A673 (cell line): ENCODE results near the gene LONRF3.

Source experiments
- EZH2 ChIP-seq: fragments of 200-600 bp; sonication (generic); IDR thresholded peaks from 2 replicates; pipeline ENCODE4 v1.6.1; 2017; ENCODE audit warnings: borderline replicate concordance, low read depth, mild to moderate bottlenecking, mixed read lengths, antibody characterized with exemption, low read length; ENCODE audit not compliant: poor library complexity, severe bottlenecking
- TF ChIP-seq, protein P1 (sequence below): fragments of 300-800, 200-600 bp; sonication (generic); conservative IDR thresholded peaks from 2 replicates; pipeline ENCODE4 v1.5.1; 2017; ENCODE audit warnings: low read depth, mild to moderate bottlenecking, antibody characterized with exemption, low read length, moderate library complexity, mixed read lengths

DNA sequence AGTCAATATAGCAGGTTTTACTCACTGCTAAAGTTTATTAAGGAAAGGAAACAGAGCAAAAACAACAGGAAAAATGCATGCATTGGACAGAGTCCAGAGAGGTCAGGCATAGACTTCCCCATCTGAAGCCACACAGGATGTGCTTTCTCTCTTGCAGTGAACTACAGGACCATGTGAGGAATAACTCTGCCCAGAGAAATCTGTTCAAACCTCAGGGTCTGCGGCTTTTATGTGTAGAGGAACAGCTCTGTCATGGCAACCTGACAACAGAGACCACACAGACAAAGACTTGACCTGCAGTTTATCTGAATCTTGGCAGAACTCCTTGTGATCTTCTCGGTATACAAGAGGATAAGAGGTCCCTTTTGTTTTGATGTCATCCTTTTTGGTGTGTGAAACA, 46.3 kb upstream of the LONRF3 start:
- TF ChIP-seq, protein P1, sequence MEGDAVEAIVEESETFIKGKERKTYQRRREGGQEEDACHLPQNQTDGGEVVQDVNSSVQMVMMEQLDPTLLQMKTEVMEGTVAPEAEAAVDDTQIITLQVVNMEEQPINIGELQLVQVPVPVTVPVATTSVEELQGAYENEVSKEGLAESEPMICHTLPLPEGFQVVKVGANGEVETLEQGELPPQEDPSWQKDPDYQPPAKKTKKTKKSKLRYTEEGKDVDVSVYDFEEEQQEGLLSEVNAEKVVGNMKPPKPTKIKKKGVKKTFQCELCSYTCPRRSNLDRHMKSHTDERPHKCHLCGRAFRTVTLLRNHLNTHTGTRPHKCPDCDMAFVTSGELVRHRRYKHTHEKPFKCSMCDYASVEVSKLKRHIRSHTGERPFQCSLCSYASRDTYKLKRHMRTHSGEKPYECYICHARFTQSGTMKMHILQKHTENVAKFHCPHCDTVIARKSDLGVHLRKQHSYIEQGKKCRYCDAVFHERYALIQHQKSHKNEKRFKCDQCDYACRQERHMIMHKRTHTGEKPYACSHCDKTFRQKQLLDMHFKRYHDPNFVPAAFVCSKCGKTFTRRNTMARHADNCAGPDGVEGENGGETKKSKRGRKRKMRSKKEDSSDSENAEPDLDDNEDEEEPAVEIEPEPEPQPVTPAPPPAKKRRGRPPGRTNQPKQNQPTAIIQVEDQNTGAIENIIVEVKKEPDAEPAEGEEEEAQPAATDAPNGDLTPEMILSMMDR = no peak
- TF ChIP-seq EZH2 = no peak
